ENCODE data around the gene AFF3.

The AFF3 gene

DNA sequence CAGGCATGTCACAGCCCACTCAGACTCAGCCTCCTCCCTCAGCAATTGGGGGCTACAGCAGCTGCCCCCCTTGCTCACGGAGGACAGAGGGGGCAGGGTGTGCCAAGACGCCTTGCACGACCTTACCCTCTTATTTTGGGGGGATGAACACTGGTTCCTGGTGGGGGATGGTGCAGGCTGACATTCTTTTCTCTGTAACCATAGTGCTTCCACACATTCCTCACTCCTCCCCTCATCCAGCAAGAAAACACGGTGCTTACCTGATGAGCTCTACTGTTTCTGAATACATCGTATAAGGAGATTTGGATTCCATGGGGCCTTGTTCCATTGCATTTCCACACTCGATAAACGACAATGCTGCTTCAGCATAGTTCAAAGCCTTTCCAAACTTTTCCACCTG is 577.2 kb downstream of the AFF3 start:
- TF ChIP-seq EGR1 (IDR thresholded peaks at IDR 0.05) (no peak), NFIC (IDR thresholded peaks at IDR 0.05) (no peak), TAF1 (IDR thresholded peaks at IDR 0.05; ENCODE audit: low read depth) (no peak), YY1 (IDR thresholded peaks at IDR 0.05; ENCODE audit: low read depth) (no peak), TCF12 (IDR thresholded peaks at IDR 0.05; ENCODE audit: low read depth) (no peak), CREB1 (IDR thresholded peaks at IDR 0.05; ENCODE audit: low read depth) (no peak), FOXM1 (IDR thresholded peaks at IDR 0.05; ENCODE audit: borderline replicate concordance, low read depth) (no peak), CEBPB (IDR thresholded peaks at IDR 0.05) (no peak), EP300 (IDR thresholded peaks at IDR 0.05; ENCODE audit: borderline replicate concordance) (no peak), ZBTB7A (IDR thresholded peaks at IDR 0.05; ENCODE audit: low read depth) (no peak), RAD21 (IDR thresholded peaks at IDR 0.05; ENCODE audit: low read depth) (no peak)
- TF ChIP-seq, protein P1, sequence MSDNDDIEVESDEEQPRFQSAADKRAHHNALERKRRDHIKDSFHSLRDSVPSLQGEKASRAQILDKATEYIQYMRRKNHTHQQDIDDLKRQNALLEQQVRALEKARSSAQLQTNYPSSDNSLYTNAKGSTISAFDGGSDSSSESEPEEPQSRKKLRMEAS (IDR thresholded peaks at IDR 0.05), result no peak
- TF ChIP-seq, protein P2, sequence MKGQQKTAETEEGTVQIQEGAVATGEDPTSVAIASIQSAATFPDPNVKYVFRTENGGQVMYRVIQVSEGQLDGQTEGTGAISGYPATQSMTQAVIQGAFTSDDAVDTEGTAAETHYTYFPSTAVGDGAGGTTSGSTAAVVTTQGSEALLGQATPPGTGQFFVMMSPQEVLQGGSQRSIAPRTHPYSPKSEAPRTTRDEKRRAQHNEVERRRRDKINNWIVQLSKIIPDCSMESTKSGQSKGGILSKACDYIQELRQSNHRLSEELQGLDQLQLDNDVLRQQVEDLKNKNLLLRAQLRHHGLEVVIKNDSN (IDR thresholded peaks at IDR 0.05), result no peak
- TF ChIP-seq, protein P3, sequence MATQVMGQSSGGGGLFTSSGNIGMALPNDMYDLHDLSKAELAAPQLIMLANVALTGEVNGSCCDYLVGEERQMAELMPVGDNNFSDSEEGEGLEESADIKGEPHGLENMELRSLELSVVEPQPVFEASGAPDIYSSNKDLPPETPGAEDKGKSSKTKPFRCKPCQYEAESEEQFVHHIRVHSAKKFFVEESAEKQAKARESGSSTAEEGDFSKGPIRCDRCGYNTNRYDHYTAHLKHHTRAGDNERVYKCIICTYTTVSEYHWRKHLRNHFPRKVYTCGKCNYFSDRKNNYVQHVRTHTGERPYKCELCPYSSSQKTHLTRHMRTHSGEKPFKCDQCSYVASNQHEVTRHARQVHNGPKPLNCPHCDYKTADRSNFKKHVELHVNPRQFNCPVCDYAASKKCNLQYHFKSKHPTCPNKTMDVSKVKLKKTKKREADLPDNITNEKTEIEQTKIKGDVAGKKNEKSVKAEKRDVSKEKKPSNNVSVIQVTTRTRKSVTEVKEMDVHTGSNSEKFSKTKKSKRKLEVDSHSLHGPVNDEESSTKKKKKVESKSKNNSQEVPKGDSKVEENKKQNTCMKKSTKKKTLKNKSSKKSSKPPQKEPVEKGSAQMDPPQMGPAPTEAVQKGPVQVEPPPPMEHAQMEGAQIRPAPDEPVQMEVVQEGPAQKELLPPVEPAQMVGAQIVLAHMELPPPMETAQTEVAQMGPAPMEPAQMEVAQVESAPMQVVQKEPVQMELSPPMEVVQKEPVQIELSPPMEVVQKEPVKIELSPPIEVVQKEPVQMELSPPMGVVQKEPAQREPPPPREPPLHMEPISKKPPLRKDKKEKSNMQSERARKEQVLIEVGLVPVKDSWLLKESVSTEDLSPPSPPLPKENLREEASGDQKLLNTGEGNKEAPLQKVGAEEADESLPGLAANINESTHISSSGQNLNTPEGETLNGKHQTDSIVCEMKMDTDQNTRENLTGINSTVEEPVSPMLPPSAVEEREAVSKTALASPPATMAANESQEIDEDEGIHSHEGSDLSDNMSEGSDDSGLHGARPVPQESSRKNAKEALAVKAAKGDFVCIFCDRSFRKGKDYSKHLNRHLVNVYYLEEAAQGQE (IDR thresholded peaks at IDR 0.05; ENCODE audit: low read depth), result no peak

DNA sequence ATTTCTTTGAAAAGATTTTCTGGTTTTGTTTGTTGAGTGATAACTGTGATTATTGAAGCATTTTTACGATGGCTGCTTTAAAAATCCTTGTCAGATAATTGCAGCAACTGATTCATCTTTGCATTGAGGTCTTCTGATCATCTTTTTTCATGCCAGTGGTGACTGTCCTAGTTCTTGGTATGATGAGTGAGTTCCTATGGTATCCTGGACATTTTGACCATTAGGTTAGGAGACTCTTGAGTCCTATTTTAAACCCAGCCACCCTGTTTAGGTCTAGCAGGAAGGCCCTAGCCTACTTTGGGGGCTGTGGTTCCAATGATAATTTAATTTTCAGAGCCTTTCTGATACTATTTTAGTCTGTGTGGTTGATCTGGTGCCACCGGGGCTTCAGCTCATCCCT is 579.9 kb downstream of the AFF3 start:
- no peak for TF ChIP-seq EGR1 (IDR thresholded peaks at IDR 0.05)
- TF ChIP-seq TCF12 (IDR thresholded peaks at IDR 0.05; ENCODE audit: low read depth), result no peak
- TF ChIP-seq, protein P1 (IDR thresholded peaks at IDR 0.05), result no peak
- TF ChIP-seq, protein P3 (IDR thresholded peaks at IDR 0.05; ENCODE audit: low read depth), result no peak
- TF ChIP-seq CREB1 (IDR thresholded peaks at IDR 0.05; ENCODE audit: low read depth), result no peak
- TF ChIP-seq TEAD4 (IDR thresholded peaks at IDR 0.05), result no peak
- TF ChIP-seq EP300 (IDR thresholded peaks at IDR 0.05; ENCODE audit: borderline replicate concordance), result no peak
- TF ChIP-seq, protein P2 (IDR thresholded peaks at IDR 0.05), result no peak
- no peak for TF ChIP-seq TAF1 (IDR thresholded peaks at IDR 0.05; ENCODE audit: low read depth)
- TF ChIP-seq ZBTB7A (IDR thresholded peaks at IDR 0.05; ENCODE audit: low read depth), result no peak
- no peak for TF ChIP-seq YY1 (IDR thresholded peaks at IDR 0.05; ENCODE audit: low read depth)
- no peak for TF ChIP-seq RAD21 (IDR thresholded peaks at IDR 0.05; ENCODE audit: low read depth)
- TF ChIP-seq NFIC (IDR thresholded peaks at IDR 0.05), result no peak
- TF ChIP-seq FOXM1 (IDR thresholded peaks at IDR 0.05; ENCODE audit: borderline replicate concordance, low read depth), result no peak
- no peak for TF ChIP-seq CEBPB (IDR thresholded peaks at IDR 0.05)

DNA sequence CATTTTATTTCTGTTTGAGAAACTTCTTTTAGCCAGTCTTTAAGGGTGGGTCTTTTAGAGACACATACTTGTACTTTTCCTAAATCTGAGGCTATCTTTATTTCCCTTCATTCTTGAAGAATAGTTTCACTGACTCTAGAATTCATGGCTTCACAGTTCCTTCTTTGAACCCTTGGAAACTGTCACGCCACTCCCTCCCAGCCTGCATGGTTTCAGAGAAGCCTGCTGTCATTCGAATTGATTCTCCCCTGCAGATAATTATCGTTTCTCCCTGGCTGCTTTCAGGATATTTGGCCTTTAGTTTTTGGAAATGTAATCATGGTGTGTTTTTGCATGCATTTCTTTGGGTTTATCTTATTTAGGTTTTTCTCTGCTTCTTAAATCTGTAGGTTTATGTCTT is 580.6 kb downstream of the AFF3 start:
- no peak for TF ChIP-seq RAD21 (IDR thresholded peaks at IDR 0.05; ENCODE audit: low read depth)
- TF ChIP-seq, protein P3 (IDR thresholded peaks at IDR 0.05; ENCODE audit: low read depth), result no peak

DNA sequence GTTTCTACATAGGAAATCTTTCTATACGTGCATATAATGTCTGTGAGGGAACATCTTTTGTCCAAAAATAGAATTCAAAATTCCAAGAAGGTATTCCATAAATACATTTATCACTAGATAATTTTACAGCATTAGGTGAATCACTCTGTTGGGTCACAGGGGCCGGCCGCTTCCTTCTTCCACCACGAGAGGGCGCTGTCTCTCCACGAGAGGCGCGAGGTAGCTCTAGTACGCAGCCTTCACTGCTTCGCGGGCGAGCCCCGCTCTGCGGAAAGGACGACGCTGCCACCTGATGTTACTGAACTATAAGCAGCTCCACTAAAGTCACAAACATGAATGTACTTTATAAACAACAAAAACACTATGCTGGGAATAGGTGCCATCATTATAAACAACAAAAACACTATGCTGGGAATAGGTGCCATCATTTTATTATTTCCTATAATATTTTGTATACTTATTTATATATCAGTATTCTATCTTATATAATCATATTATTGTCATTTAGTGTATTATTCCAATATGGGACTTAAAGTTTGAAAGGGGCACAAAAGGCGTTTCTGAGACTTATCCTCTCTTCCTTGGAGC is 583.2 kb downstream of the AFF3 start:
- TF ChIP-seq YY1 (IDR thresholded peaks at IDR 0.05; ENCODE audit: low read depth) (no peak), NFIC (IDR thresholded peaks at IDR 0.05) (no peak), ZBTB7A (IDR thresholded peaks at IDR 0.05; ENCODE audit: low read depth) (no peak), TCF12 (IDR thresholded peaks at IDR 0.05; ENCODE audit: low read depth) (0 out of 2 replicates have a peak, but pooled peaks have one; percentile 46), EGR1 (IDR thresholded peaks at IDR 0.05) (no peak), TEAD4 (IDR thresholded peaks at IDR 0.05) (no peak), RAD21 (IDR thresholded peaks at IDR 0.05; ENCODE audit: low read depth) (peak; percentile 100), FOXM1 (IDR thresholded peaks at IDR 0.05; ENCODE audit: borderline replicate concordance, low read depth) (no peak), CEBPB (IDR thresholded peaks at IDR 0.05) (no peak), EP300 (IDR thresholded peaks at IDR 0.05; ENCODE audit: borderline replicate concordance) (no peak), TAF1 (IDR thresholded peaks at IDR 0.05; ENCODE audit: low read depth) (no peak)
- TF ChIP-seq, protein P3 (IDR thresholded peaks at IDR 0.05; ENCODE audit: low read depth), result no peak
- TF ChIP-seq, protein P1 (IDR thresholded peaks at IDR 0.05), result peak; percentile 61
- TF ChIP-seq, protein P2 (IDR thresholded peaks at IDR 0.05), result no peak

Data from Ishikawa (cell line).